Measurements from ENCODE around the gene LSM6.

The LSM6 gene

GRCh38 chr4:146190456-146190855 lies 14.9 kb downstream of the LSM6 start:
- no peak for DNase-seq

GRCh38 chr4:146191766-146192458 lies 16.4 kb downstream of the LSM6 start:
- no peak for DNase-seq

- no peak for DNase-seq
These were observed 18.1 kb downstream of the LSM6 start for GRCh38 chr4:146193628-146194027.

GRCh38 chr4:146194212-146194611 lies 18.7 kb downstream of the LSM6 start:
- DNase-seq, result no peak

GRCh38 chr4:146202665-146203064 lies 27.1 kb downstream of the LSM6 start:
- no peak for DNase-seq

DNA sequence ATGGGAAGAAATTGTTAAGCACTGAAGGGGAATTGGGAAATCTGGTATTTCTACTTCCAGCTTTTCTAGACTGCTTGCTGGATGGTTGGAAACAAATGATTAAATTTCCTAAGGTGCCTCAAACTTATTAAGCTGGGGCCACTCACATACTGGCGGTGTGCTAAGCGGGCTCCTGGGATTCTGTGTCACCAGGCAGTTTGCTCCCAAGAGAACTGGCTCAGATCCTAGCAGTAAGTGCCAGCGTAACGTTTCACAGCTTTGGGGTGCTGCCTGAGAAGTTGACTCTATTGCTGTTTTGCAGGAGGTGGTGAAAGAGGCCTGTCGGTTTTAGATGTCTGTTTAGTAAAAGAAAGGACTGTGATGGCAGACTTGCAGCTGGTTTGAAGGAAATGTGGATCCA lies 31.9 kb downstream of the LSM6 start:
- DNase-seq, result no peak

DNA sequence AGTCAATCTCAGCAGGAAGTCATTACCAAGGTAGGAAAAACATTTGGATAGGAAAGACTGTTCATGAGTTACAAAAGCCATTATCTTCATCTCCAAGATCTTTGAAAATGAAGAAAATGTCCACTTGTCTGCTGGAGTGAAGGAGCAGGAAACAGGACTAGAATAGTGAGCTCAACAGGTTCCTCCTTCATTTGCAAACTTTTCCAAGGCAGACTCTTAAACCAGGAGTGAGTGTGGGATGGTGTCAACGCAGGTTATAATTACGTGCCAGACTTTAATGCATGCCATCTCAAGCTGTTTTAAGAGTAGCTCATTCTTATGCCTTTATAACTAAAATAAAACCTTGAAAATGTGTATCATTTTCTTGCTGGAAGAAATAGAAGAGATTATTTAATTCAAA lies 35.4 kb downstream of the LSM6 start:
- DNase-seq, result no peak

- DNase-seq, result no peak
These were observed 35.9 kb downstream of the LSM6 start for GRCh38 chr4:146211440-146211839.

DNA sequence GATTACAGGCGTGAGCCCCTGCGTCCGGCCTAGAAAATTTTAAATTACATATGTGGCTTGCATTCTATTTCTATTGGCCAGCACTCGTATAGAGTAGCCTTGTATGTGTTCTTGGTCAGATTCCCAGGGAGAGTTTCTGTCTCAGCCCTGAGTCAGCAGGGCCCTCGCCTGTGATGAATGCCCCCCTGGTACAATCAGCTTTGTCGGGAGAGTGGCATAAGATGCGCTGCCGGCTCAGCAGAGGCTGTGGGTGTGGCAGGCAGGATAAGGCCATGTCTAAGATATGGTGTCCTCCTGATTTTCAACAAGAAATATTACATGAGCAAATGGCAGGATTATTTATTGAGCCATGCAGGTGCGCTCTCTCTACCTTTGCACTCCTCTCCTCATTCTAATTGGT lies 37.3 kb downstream of the LSM6 start:
- no peak for DNase-seq

- no peak for DNase-seq
These were observed 38.7 kb downstream of the LSM6 start, which contains the start of gene REELD1 for GRCh38 chr4:146214238-146214637. TSS of gene REELD1 (plus strand) at chr4:146214538. CDS start at chr4:146216953, 2,415 bp downstream.

- DNase-seq, result no peak
These were observed 46.8 kb downstream of the LSM6 start for GRCh38 chr4:146222313-146222712.

GRCh38 chr4:146224326-146224966 lies 48.9 kb downstream of the LSM6 start:
- DNase-seq, result no peak

- no peak for DNase-seq
These were observed 53.9 kb downstream of the LSM6 start for GRCh38 chr4:146229406-146229805.

- DNase-seq, result no peak
These were observed 56.7 kb downstream of the LSM6 start for GRCh38 chr4:146232131-146232722.

- DNase-seq, result no peak
These were observed 60.2 kb downstream of the LSM6 start for GRCh38 chr4:146235654-146236177.

- DNase-seq, result no peak
These were observed 60.7 kb downstream of the LSM6 start for GRCh38 chr4:146236216-146236615.

DNA sequence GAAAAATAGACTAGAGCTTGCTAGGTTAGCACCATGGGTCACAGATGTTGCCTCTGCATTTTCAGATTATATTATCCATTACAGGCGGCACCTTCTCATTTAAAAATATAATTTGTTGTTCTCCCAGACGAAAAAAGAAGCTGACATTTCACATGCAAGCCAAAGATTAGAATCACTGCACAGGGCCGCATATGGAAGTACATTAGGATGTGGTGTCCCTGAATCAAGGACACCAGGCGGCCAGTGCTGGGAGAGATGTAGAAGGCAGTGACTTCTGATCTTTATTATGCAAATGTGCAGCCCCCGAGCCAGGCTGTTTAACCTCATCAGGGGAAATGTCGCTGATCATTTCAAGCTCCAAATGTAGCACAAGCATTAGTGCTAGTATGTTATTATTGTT lies 61.6 kb downstream of the LSM6 start:
- no peak for DNase-seq

- DNase-seq, result no peak
These were observed 62.6 kb downstream of the LSM6 start for GRCh38 chr4:146238107-146238506.

Measured in stimulated activated CD4-positive, alpha-beta T cell treated with anti-CD3 and anti-CD28 coated beads, Interleukin-4, amount 100 ng/mL, for 24 hours (primary cell).